ENCODE measurements around the gene ANKRD34B. TPM values are rescaled to one million over a fixed set of nuclear protein-coding genes. Genes with fewer than 3 reads are reported as not detected.

ANKRD34B gene
- polyA plus RNA-seq, 1 donor (not counting 4 experiments of a cell fraction or from before 2014, with no cell fraction given), result not detected

- no peak for TF ChIP-seq EZH2 (IDR thresholded peaks at IDR 0.05; ENCODE audit: low read length)
- TF ChIP-seq, protein P1, sequence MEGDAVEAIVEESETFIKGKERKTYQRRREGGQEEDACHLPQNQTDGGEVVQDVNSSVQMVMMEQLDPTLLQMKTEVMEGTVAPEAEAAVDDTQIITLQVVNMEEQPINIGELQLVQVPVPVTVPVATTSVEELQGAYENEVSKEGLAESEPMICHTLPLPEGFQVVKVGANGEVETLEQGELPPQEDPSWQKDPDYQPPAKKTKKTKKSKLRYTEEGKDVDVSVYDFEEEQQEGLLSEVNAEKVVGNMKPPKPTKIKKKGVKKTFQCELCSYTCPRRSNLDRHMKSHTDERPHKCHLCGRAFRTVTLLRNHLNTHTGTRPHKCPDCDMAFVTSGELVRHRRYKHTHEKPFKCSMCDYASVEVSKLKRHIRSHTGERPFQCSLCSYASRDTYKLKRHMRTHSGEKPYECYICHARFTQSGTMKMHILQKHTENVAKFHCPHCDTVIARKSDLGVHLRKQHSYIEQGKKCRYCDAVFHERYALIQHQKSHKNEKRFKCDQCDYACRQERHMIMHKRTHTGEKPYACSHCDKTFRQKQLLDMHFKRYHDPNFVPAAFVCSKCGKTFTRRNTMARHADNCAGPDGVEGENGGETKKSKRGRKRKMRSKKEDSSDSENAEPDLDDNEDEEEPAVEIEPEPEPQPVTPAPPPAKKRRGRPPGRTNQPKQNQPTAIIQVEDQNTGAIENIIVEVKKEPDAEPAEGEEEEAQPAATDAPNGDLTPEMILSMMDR (optimal IDR thresholded peaks at IDR 0.05 in 1 of 3, IDR thresholded peaks at IDR 0.05 in 1 of 3, conservative IDR thresholded peaks at IDR 0.05 in 1 of 3; ENCODE audit: extremely low read depth in 1 of 3, insufficient read depth in 2 of 3, low read length in 3 of 3), result no peak
- Histone ChIP-seq H3K4me3 (ENCODE audit: control insufficient read depth in 2 of 3, extremely low read depth in 1 of 3, insufficient read depth in 2 of 3, low read depth in 1 of 3, low read length in 3 of 3) (no peak overlapping the region), H3K79me2 (ENCODE audit: control insufficient read depth, insufficient read depth, low read length) (no peaks in the 10 kb centered on the region), H3K36me3 (ENCODE audit: control insufficient read depth in 2 of 2, extremely low read depth in 1 of 2, insufficient read depth in 2 of 2, low read length in 2 of 2) (no peaks in the 10 kb centered on the region), H3K4me1 (ENCODE audit: control insufficient read depth, extremely low read depth, insufficient read depth, low read length) (no peaks in the 10 kb centered on the region), H3K27ac (ENCODE audit: control insufficient read depth, insufficient read depth, low read length) (no peak overlapping the region), H3K9me1 (ENCODE audit: control insufficient read depth, extremely low read depth, insufficient read depth, low read length) (no peaks in the 10 kb centered on the region), H3K27me3 (ENCODE audit: control insufficient read depth, extremely low read depth, insufficient read depth, low read length) (no peaks in the 10 kb centered on the region), H2AFZ (ENCODE audit: control insufficient read depth, low read length) (no peak overlapping the region), H3K9me3 (ENCODE audit: control insufficient read depth, low read depth, low read length) (no peaks in the 10 kb centered on the region), H3K4me2 (ENCODE audit: control insufficient read depth, extremely low read depth, insufficient read depth, low read depth, low read length) (no peak overlapping the region), H3K9ac (ENCODE audit: control insufficient read depth, extremely low read depth, insufficient read depth, low read length) (no peak overlapping the region), H4K20me1 (ENCODE audit: control insufficient read depth, extremely low read depth, insufficient read depth, low read length) (no peaks in the 10 kb centered on the region)
- FAIRE-seq (no peak), DNase-seq (ENCODE audit: low read depth, low spot score) (no peak)
- dilution Hi-C loops (cut with MboI; ENCODE audit: extremely low pct_ligation_motif_present, low sequenced_read_pairs), result no loop called here
Measured at GRCh38 chr5:80618438-80618837, 48.4 kb upstream of the ANKRD34B start.

GRCh38 chr5:80615266-80615914 is 45.3 kb upstream of the ANKRD34B start:
- H3K27me3 ChIP-seq (ENCODE audit: control insufficient read depth, extremely low read depth, insufficient read depth, low read length), result no peaks in the 10 kb centered on the region
- no peaks in the 10 kb centered on the region for H3K9me3 ChIP-seq (ENCODE audit: control insufficient read depth, low read depth, low read length)
- FAIRE-seq (no peak), DNase-seq (ENCODE audit: low read depth, low spot score) (no peak)
- no peak overlapping the region for H3K4me3 ChIP-seq (ENCODE audit: control insufficient read depth in 2 of 3, extremely low read depth in 1 of 3, insufficient read depth in 2 of 3, low read depth in 1 of 3, low read length in 3 of 3)
- H4K20me1 ChIP-seq (ENCODE audit: control insufficient read depth, extremely low read depth, insufficient read depth, low read length), result no peaks in the 10 kb centered on the region
- no peaks in the 10 kb centered on the region for H3K36me3 ChIP-seq (ENCODE audit: control insufficient read depth in 2 of 2, extremely low read depth in 1 of 2, insufficient read depth in 2 of 2, low read length in 2 of 2)
- no peak overlapping the region for H3K4me2 ChIP-seq (ENCODE audit: control insufficient read depth, extremely low read depth, insufficient read depth, low read depth, low read length)
- H3K4me1 ChIP-seq (ENCODE audit: control insufficient read depth, extremely low read depth, insufficient read depth, low read length), result no peaks in the 10 kb centered on the region
- no peak overlapping the region for H2AFZ ChIP-seq (ENCODE audit: control insufficient read depth, low read length)
- H3K79me2 ChIP-seq (ENCODE audit: control insufficient read depth, insufficient read depth, low read length), result no peaks in the 10 kb centered on the region
- H3K9me1 ChIP-seq (ENCODE audit: control insufficient read depth, extremely low read depth, insufficient read depth, low read length), result no peaks in the 10 kb centered on the region
- dilution Hi-C loops (cut with MboI; ENCODE audit: extremely low pct_ligation_motif_present, low sequenced_read_pairs), result no loop called here
- H3K27ac ChIP-seq (ENCODE audit: control insufficient read depth, insufficient read depth, low read length), result no peak overlapping the region
- TF ChIP-seq, protein P1 (optimal IDR thresholded peaks at IDR 0.05 in 1 of 3, IDR thresholded peaks at IDR 0.05 in 1 of 3, conservative IDR thresholded peaks at IDR 0.05 in 1 of 3; ENCODE audit: extremely low read depth in 1 of 3, insufficient read depth in 2 of 3, low read length in 3 of 3), result no peak
- no peak for TF ChIP-seq EZH2 (IDR thresholded peaks at IDR 0.05; ENCODE audit: low read length)
- H3K9ac ChIP-seq (ENCODE audit: control insufficient read depth, extremely low read depth, insufficient read depth, low read length), result no peak overlapping the region
